ENCODE results near the gene GGA3. TPM values are rescaled to one million over a fixed set of nuclear protein-coding genes. Genes with fewer than 3 reads are reported as not detected.

GGA3 gene
- total and polyA plus RNA-seq, 2 experiments from 2014 or later: 22.5 to 54.3 TPM

DNA sequence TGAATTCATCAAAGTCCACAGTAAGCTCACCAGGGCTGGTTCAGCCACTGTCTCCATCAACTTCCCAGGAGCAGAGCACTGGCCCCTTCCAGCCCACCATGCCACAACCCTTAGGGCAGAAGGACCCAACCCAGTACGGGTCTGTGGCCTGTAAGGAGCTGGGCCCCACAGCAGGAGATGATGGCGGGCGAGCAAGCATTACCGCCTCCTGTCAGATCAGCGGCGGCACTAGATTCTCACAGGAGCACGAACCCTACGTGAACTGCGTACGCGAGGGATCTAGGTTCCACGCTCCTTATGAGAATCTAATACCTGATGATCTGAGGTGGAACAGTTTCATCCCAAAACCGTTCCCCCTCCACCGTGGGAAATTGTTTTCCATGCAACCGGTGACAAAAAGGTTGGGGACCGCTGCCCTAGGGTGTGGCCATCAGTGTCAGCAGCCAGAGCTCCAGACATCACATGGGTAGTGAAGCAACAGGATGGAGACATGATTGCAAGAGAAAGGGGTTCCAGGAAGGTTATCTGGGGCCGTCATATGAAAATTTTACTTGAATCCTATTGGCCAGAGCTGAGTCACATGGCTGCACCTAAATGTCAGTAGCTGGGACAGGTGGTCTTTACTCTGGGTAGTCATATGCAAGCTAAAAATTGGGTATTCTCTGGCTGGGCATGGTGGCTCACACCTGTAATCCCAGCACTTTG is 40.2 kb upstream of the GGA3 start:
- H3K27ac Mint-ChIP-seq: no peak overlapping the region

More for the DNA sequence above, 40.2 kb upstream of the GGA3 start:
- Histone ChIP-seq H2AFZ (no peak overlapping the region), H3F3A (replicated peaks; ENCODE audit: low read depth) (no peaks in the 10 kb centered on the region), H3K4me3 (no peak overlapping the region), H4K20me1 (replicated peaks; ENCODE audit: insufficient read depth) (no peaks in the 10 kb centered on the region), H3K4me2 (no peak overlapping the region), H3K79me2 (replicated peaks; ENCODE audit: insufficient read depth) (no peaks in the 10 kb centered on the region), H3K36me3 (ENCODE audit: insufficient read depth) (no peaks in the 10 kb centered on the region), H3K4me1 (ENCODE audit: insufficient read depth) (no peaks in the 10 kb centered on the region), H3K27me3 (ENCODE audit: insufficient read depth) (no peaks in the 10 kb centered on the region), H3K27ac (ENCODE audit: low read depth) (no peak overlapping the region), H3K9me2 (ENCODE audit: insufficient read depth) (no peaks in the 10 kb centered on the region)
- no peak for ATAC-seq
- no peaks in the 10 kb centered on the region for H3K4me1 Mint-ChIP-seq
- no peak for DNase-seq (ENCODE audit: low spot score)
- H3K27me3 Mint-ChIP-seq (ENCODE audit: insufficient read depth, low read depth, poor library complexity): no peaks in the 10 kb centered on the region
- TF ChIP-seq, protein P1, sequence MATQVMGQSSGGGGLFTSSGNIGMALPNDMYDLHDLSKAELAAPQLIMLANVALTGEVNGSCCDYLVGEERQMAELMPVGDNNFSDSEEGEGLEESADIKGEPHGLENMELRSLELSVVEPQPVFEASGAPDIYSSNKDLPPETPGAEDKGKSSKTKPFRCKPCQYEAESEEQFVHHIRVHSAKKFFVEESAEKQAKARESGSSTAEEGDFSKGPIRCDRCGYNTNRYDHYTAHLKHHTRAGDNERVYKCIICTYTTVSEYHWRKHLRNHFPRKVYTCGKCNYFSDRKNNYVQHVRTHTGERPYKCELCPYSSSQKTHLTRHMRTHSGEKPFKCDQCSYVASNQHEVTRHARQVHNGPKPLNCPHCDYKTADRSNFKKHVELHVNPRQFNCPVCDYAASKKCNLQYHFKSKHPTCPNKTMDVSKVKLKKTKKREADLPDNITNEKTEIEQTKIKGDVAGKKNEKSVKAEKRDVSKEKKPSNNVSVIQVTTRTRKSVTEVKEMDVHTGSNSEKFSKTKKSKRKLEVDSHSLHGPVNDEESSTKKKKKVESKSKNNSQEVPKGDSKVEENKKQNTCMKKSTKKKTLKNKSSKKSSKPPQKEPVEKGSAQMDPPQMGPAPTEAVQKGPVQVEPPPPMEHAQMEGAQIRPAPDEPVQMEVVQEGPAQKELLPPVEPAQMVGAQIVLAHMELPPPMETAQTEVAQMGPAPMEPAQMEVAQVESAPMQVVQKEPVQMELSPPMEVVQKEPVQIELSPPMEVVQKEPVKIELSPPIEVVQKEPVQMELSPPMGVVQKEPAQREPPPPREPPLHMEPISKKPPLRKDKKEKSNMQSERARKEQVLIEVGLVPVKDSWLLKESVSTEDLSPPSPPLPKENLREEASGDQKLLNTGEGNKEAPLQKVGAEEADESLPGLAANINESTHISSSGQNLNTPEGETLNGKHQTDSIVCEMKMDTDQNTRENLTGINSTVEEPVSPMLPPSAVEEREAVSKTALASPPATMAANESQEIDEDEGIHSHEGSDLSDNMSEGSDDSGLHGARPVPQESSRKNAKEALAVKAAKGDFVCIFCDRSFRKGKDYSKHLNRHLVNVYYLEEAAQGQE (IDR thresholded peaks at IDR 0.05; ENCODE audit: unreplicated experiment): no peak
- TF ChIP-seq ZNF331 (CRISPR knock-in tag; IDR thresholded peaks at IDR 0.05; ENCODE audit: low read depth): no peak
- TF ChIP-seq EZH2phosphoT487 (IDR thresholded peaks at IDR 0.05; ENCODE audit: unreplicated experiment): no peak
- TF ChIP-seq STAT1 (IDR thresholded peaks at IDR 0.05; ENCODE audit: unreplicated experiment): no peak
- no peak for TF ChIP-seq NANOG (IDR thresholded peaks at IDR 0.05; ENCODE audit: borderline replicate concordance)
- TF ChIP-seq, protein P2, sequence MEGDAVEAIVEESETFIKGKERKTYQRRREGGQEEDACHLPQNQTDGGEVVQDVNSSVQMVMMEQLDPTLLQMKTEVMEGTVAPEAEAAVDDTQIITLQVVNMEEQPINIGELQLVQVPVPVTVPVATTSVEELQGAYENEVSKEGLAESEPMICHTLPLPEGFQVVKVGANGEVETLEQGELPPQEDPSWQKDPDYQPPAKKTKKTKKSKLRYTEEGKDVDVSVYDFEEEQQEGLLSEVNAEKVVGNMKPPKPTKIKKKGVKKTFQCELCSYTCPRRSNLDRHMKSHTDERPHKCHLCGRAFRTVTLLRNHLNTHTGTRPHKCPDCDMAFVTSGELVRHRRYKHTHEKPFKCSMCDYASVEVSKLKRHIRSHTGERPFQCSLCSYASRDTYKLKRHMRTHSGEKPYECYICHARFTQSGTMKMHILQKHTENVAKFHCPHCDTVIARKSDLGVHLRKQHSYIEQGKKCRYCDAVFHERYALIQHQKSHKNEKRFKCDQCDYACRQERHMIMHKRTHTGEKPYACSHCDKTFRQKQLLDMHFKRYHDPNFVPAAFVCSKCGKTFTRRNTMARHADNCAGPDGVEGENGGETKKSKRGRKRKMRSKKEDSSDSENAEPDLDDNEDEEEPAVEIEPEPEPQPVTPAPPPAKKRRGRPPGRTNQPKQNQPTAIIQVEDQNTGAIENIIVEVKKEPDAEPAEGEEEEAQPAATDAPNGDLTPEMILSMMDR (conservative IDR thresholded peaks at IDR 0.05; ENCODE audit: low read depth in 2 of 2): no peak
- no peak for TF ChIP-seq ZNF114 (CRISPR knock-in tag; IDR thresholded peaks at IDR 0.05)
- TF ChIP-seq, protein P3, sequence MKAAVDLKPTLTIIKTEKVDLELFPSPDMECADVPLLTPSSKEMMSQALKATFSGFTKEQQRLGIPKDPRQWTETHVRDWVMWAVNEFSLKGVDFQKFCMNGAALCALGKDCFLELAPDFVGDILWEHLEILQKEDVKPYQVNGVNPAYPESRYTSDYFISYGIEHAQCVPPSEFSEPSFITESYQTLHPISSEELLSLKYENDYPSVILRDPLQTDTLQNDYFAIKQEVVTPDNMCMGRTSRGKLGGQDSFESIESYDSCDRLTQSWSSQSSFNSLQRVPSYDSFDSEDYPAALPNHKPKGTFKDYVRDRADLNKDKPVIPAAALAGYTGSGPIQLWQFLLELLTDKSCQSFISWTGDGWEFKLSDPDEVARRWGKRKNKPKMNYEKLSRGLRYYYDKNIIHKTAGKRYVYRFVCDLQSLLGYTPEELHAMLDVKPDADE (IDR thresholded peaks at IDR 0.05): no peak
- TF ChIP-seq, protein P4, sequence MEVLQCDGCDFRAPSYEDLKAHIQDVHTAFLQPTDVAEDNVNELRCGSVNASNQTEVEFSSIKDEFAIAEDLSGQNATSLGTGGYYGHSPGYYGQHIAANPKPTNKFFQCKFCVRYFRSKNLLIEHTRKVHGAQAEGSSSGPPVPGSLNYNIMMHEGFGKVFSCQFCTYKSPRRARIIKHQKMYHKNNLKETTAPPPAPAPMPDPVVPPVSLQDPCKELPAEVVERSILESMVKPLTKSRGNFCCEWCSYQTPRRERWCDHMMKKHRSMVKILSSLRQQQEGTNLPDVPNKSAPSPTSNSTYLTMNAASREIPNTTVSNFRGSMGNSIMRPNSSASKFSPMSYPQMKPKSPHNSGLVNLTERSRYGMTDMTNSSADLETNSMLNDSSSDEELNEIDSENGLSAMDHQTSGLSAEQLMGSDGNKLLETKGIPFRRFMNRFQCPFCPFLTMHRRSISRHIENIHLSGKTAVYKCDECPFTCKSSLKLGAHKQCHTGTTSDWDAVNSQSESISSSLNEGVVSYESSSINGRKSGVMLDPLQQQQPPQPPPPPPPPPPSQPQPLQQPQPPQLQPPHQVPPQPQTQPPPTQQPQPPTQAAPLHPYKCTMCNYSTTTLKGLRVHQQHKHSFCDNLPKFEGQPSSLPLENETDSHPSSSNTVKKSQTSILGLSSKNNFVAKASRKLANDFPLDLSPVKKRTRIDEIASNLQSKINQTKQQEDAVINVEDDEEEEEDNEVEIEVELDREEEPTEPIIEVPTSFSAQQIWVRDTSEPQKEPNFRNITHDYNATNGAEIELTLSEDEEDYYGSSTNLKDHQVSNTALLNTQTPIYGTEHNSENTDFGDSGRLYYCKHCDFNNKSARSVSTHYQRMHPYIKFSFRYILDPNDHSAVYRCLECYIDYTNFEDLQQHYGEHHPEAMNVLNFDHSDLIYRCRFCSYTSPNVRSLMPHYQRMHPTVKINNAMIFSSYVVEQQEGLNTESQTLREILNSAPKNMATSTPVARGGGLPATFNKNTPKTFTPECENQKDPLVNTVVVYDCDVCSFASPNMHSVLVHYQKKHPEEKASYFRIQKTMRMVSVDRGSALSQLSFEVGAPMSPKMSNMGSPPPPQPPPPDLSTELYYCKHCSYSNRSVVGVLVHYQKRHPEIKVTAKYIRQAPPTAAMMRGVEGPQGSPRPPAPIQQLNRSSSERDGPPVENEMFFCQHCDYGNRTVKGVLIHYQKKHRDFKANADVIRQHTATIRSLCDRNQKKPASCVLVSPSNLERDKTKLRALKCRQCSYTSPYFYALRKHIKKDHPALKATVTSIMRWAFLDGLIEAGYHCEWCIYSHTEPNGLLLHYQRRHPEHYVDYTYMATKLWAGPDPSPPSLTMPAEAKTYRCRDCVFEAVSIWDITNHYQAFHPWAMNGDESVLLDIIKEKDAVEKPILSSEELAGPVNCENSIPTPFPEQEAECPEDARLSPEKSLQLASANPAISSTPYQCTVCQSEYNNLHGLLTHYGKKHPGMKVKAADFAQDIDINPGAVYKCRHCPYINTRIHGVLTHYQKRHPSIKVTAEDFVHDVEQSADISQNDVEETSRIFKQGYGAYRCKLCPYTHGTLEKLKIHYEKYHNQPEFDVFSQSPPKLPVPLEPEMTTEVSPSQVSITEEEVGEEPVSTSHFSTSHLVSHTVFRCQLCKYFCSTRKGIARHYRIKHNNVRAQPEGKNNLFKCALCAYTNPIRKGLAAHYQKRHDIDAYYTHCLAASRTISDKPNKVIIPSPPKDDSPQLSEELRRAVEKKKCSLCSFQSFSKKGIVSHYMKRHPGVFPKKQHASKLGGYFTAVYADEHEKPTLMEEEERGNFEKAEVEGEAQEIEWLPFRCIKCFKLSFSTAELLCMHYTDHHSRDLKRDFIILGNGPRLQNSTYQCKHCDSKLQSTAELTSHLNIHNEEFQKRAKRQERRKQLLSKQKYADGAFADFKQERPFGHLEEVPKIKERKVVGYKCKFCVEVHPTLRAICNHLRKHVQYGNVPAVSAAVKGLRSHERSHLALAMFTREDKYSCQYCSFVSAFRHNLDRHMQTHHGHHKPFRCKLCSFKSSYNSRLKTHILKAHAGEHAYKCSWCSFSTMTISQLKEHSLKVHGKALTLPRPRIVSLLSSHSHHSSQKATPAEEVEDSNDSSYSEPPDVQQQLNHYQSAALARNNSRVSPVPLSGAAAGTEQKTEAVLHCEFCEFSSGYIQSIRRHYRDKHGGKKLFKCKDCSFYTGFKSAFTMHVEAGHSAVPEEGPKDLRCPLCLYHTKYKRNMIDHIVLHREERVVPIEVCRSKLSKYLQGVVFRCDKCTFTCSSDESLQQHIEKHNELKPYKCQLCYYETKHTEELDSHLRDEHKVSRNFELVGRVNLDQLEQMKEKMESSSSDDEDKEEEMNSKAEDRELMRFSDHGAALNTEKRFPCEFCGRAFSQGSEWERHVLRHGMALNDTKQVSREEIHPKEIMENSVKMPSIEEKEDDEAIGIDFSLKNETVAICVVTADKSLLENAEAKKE (CRISPR knock-in tag; IDR thresholded peaks at IDR 0.05): no peak
- H3K4me3 Mint-ChIP-seq: no peak overlapping the region
- no peaks in the 10 kb centered on the region for H3K36me3 Mint-ChIP-seq (ENCODE audit: low read depth)
- H3K9me3 Mint-ChIP-seq: no peaks in the 10 kb centered on the region

Measured in GM23338 (cell line).